ENCODE measurements around the gene SELL. TPM values are rescaled to one million over a fixed set of nuclear protein-coding genes. Genes with fewer than 3 reads are reported as not detected.
A peak's percentile ranks its signal among the peaks of the same experiment; 100 is the strongest.
"Not testable (repeated sequence)": the region's sequence is repeated elsewhere in the genome, so short reads cannot be mapped to it uniquely, and the experiment has no call there.

SELL gene
- polyA plus RNA-seq, 4 donors, result 1.1 to 1.8 (median 1.6) TPM

- no peak for FAIRE-seq
Measured at GRCh38 chr1:169722779-169723178, 11.4 kb upstream of the SELL start.

GRCh38 chr1:169715100-169715499 is 3.7 kb upstream of the SELL start:
- WGBS, 3 donors, result 73 to 90% (median 73%) methylated on average over 2 of the region's 2 CpGs

More at GRCh38 chr1:169722779-169723178, 11.4 kb upstream of the SELL start:
- H3K9me3 ChIP-seq (ENCODE audit: control insufficient read depth in 2 of 2, insufficient read depth in 1 of 2, low read depth in 1 of 2, low read length in 1 of 2), result no peaks in the 10 kb centered on the region
- no peaks in the 10 kb centered on the region for H3K4me1 ChIP-seq (ENCODE audit: control insufficient read depth in 3 of 3, insufficient read depth in 2 of 3, low read depth in 1 of 3, low read length in 2 of 3)
- no peaks in the 10 kb centered on the region for H3K36me3 ChIP-seq (ENCODE audit: control insufficient read depth in 3 of 3, insufficient read depth in 2 of 3, low read depth in 1 of 3, low read length in 3 of 3)
- DNase-seq, result no peak
- no peaks in the 10 kb centered on the region for H3K27me3 ChIP-seq (ENCODE audit: control insufficient read depth in 3 of 3, insufficient read depth in 3 of 3, low read length in 3 of 3)
- H3K27ac ChIP-seq (ENCODE audit: low read depth in 1 of 3, low read length in 2 of 3), result no peak overlapping the region
- no peak overlapping the region for H3K4me3 ChIP-seq (ENCODE audit: low read depth in 1 of 3, low read length in 3 of 3)

GRCh38 chr1:169713090-169713489 is 1.7 kb upstream of the SELL start:
- not testable (repeated sequence) for FAIRE-seq; H3K27me3 ChIP-seq (ENCODE audit: control insufficient read depth in 3 of 3, insufficient read depth in 3 of 3, low read length in 3 of 3); DNase-seq; H3K4me1 ChIP-seq (ENCODE audit: control insufficient read depth in 3 of 3, insufficient read depth in 2 of 3, low read depth in 1 of 3, low read length in 2 of 3); H3K9me3 ChIP-seq (ENCODE audit: control insufficient read depth in 2 of 2, insufficient read depth in 1 of 2, low read depth in 1 of 2, low read length in 1 of 2); H3K27ac ChIP-seq (ENCODE audit: low read depth in 1 of 3, low read length in 2 of 3); H3K36me3 ChIP-seq (ENCODE audit: control insufficient read depth in 3 of 3, insufficient read depth in 2 of 3, low read depth in 1 of 3, low read length in 3 of 3); H3K4me3 ChIP-seq (ENCODE audit: low read depth in 1 of 3, low read length in 3 of 3)
- 76 to 86% (median 84%) methylated on average over 5 of the region's 5 CpGs for WGBS, 3 donors

More at GRCh38 chr1:169715100-169715499, 3.7 kb upstream of the SELL start:
- not testable (repeated sequence) for FAIRE-seq; H3K4me3 ChIP-seq (ENCODE audit: low read depth in 1 of 3, low read length in 3 of 3); H3K27ac ChIP-seq (ENCODE audit: low read depth in 1 of 3, low read length in 2 of 3); DNase-seq; H3K36me3 ChIP-seq (ENCODE audit: control insufficient read depth in 3 of 3, insufficient read depth in 2 of 3, low read depth in 1 of 3, low read length in 3 of 3); H3K4me1 ChIP-seq (ENCODE audit: control insufficient read depth in 3 of 3, insufficient read depth in 2 of 3, low read depth in 1 of 3, low read length in 2 of 3); H3K27me3 ChIP-seq (ENCODE audit: control insufficient read depth in 3 of 3, insufficient read depth in 3 of 3, low read length in 3 of 3); H3K9me3 ChIP-seq (ENCODE audit: control insufficient read depth in 2 of 2, insufficient read depth in 1 of 2, low read depth in 1 of 2, low read length in 1 of 2)

- H3K27ac ChIP-seq (ENCODE audit: low read depth in 1 of 3, low read length in 2 of 3), result no peak overlapping the region
- no peak for DNase-seq
- H3K9me3 ChIP-seq (ENCODE audit: control insufficient read depth in 2 of 2, insufficient read depth in 1 of 2, low read depth in 1 of 2, low read length in 1 of 2), result no peaks in the 10 kb centered on the region
- no peaks in the 10 kb centered on the region for H3K36me3 ChIP-seq (ENCODE audit: control insufficient read depth in 3 of 3, insufficient read depth in 2 of 3, low read depth in 1 of 3, low read length in 3 of 3)
- no peaks in the 10 kb centered on the region for H3K4me1 ChIP-seq (ENCODE audit: control insufficient read depth in 3 of 3, insufficient read depth in 2 of 3, low read depth in 1 of 3, low read length in 2 of 3)
- no peak for FAIRE-seq
- WGBS, 3 donors, result 88 to 91% (median 89%) methylated on average over 2 of the region's 2 CpGs
- peaks cover 0 to under 1% (median 0%) of the 10 kb centered on the region in 3 donors for H3K27me3 ChIP-seq (ENCODE audit: control insufficient read depth in 3 of 3, insufficient read depth in 3 of 3, low read length in 3 of 3)
- no peak overlapping the region for H3K4me3 ChIP-seq (ENCODE audit: low read depth in 1 of 3, low read length in 3 of 3)
Measured at GRCh38 chr1:169712309-169712631, 850 bp upstream of the SELL start.

- Histone ChIP-seq H3K4me3 (ENCODE audit: low read depth in 1 of 3, low read length in 3 of 3) (peak overlapping the region in 1 of 3 donors; percentile 24), H3K9me3 (ENCODE audit: control insufficient read depth in 2 of 2, insufficient read depth in 1 of 2, low read depth in 1 of 2, low read length in 1 of 2) (no peaks in the 10 kb centered on the region), H3K4me1 (ENCODE audit: control insufficient read depth in 3 of 3, insufficient read depth in 2 of 3, low read depth in 1 of 3, low read length in 2 of 3) (no peaks in the 10 kb centered on the region), H3K27ac (ENCODE audit: low read depth in 1 of 3, low read length in 2 of 3) (no peak overlapping the region), H3K27me3 (ENCODE audit: control insufficient read depth in 3 of 3, insufficient read depth in 3 of 3, low read length in 3 of 3) (peaks cover 0 to 2% (median 0%) of the 10 kb centered on the region in 3 donors), H3K36me3 (ENCODE audit: control insufficient read depth in 3 of 3, insufficient read depth in 2 of 3, low read depth in 1 of 3, low read length in 3 of 3) (no peaks in the 10 kb centered on the region)
- no peak for FAIRE-seq
- 72 to 89% (median 81%) methylated on average over 3 of the region's 3 CpGs for WGBS, 3 donors
- no peak for DNase-seq
Measured at GRCh38 chr1:169708647-169709046, 2.8 kb downstream of the SELL start.

- Histone ChIP-seq H3K27me3 (ENCODE audit: control insufficient read depth in 3 of 3, insufficient read depth in 3 of 3, low read length in 3 of 3) (peaks cover 0 to 2% (median 0%) of the 10 kb centered on the region in 3 donors), H3K27ac (ENCODE audit: low read depth in 1 of 3, low read length in 2 of 3) (no peak overlapping the region), H3K36me3 (ENCODE audit: control insufficient read depth in 3 of 3, insufficient read depth in 2 of 3, low read depth in 1 of 3, low read length in 3 of 3) (no peaks in the 10 kb centered on the region), H3K4me3 (ENCODE audit: low read depth in 1 of 3, low read length in 3 of 3) (peak overlapping the region in 1 of 3 donors; percentile 24), H3K9me3 (ENCODE audit: control insufficient read depth in 2 of 2, insufficient read depth in 1 of 2, low read depth in 1 of 2, low read length in 1 of 2) (no peaks in the 10 kb centered on the region), H3K4me1 (ENCODE audit: control insufficient read depth in 3 of 3, insufficient read depth in 2 of 3, low read depth in 1 of 3, low read length in 2 of 3) (no peaks in the 10 kb centered on the region)
- DNase-seq, result no peak
- WGBS, 3 donors, result 66 to 71% (median 70%) methylated on average over 9 of the region's 9 CpGs
- no peak for FAIRE-seq
Measured at GRCh38 chr1:169707912-169708604, 3.4 kb downstream of the SELL start.

GRCh38 chr1:169704797-169705196 is 6.6 kb downstream of the SELL start:
- no peak overlapping the region for H3K4me3 ChIP-seq (ENCODE audit: low read depth in 1 of 3, low read length in 3 of 3)
- H3K36me3 ChIP-seq (ENCODE audit: control insufficient read depth in 3 of 3, insufficient read depth in 2 of 3, low read depth in 1 of 3, low read length in 3 of 3), result no peaks in the 10 kb centered on the region
- 67 to 81% (median 80%) methylated on average over 2 of the region's 2 CpGs for WGBS, 3 donors
- FAIRE-seq (no peak), DNase-seq (no peak)
- H3K27me3 ChIP-seq (ENCODE audit: control insufficient read depth in 3 of 3, insufficient read depth in 3 of 3, low read length in 3 of 3), result peaks cover 0 to 3% (median 2%) of the 10 kb centered on the region in 3 donors
- no peaks in the 10 kb centered on the region for H3K4me1 ChIP-seq (ENCODE audit: control insufficient read depth in 3 of 3, insufficient read depth in 2 of 3, low read depth in 1 of 3, low read length in 2 of 3)
- no peak overlapping the region for H3K27ac ChIP-seq (ENCODE audit: low read depth in 1 of 3, low read length in 2 of 3)
- no peaks in the 10 kb centered on the region for H3K9me3 ChIP-seq (ENCODE audit: control insufficient read depth in 2 of 2, insufficient read depth in 1 of 2, low read depth in 1 of 2, low read length in 1 of 2)

- FAIRE-seq, result no peak
- WGBS, 3 donors, result 59 to 70% (median 64%) methylated on average over 2 of the region's 2 CpGs
Measured at GRCh38 chr1:169701261-169702005, 10.0 kb downstream of the SELL start.

More at GRCh38 chr1:169701261-169702005, 10.0 kb downstream of the SELL start:
- Histone ChIP-seq H3K9me3 (ENCODE audit: control insufficient read depth in 2 of 2, insufficient read depth in 1 of 2, low read depth in 1 of 2, low read length in 1 of 2) (no peaks in the 10 kb centered on the region), H3K27me3 (ENCODE audit: control insufficient read depth in 3 of 3, insufficient read depth in 3 of 3, low read length in 3 of 3) (peaks cover 0 to 3% (median 0%) of the 10 kb centered on the region in 3 donors), H3K4me1 (ENCODE audit: control insufficient read depth in 3 of 3, insufficient read depth in 2 of 3, low read depth in 1 of 3, low read length in 2 of 3) (no peaks in the 10 kb centered on the region), H3K27ac (ENCODE audit: low read depth in 1 of 3, low read length in 2 of 3) (no peak overlapping the region), H3K4me3 (ENCODE audit: low read depth in 1 of 3, low read length in 3 of 3) (no peak overlapping the region), H3K36me3 (ENCODE audit: control insufficient read depth in 3 of 3, insufficient read depth in 2 of 3, low read depth in 1 of 3, low read length in 3 of 3) (no peaks in the 10 kb centered on the region)
- no peak for DNase-seq

Measured in small intestine (tissue), 7 donors.